Measurements from ENCODE around the gene BCAS1.

BCAS1 gene

DNA sequence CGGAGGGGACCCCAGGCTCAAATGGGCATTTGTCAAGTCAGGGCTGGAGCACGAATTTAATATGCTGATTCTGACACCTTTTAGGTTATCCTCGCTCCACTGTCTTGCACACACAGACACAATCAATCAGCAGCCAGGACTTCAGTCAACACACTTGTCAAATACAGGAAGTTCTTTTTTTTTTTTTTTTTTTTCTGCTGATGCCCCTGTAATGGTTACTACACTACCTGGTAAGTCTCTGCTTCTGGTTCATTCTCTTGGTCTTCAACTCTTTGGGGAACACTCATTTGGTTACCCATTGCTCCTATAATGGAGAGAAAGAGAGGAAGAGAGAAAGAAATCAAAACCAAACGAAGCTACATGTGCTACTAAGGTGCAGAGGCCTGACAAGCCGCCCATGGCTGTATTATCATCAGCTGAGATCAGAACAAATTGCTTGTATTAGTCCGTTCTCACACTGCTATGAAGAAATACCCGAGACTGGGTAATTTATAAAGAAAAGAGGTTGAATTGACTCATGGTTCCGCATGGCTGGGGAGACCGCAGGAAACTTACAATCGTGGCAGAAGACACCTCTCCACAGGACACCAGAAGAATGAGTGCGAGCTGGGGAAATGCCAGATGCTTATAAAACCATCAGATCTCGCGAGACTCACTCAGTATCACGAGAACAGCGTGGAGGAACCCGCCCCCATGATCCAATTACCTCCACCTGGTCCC lies 11.8 kb downstream of the BCAS1 start:
- no peak overlapping the region for H3K4me3 ChIP-seq (replicated peaks; ENCODE audit: low read depth, low read length)

DNA sequence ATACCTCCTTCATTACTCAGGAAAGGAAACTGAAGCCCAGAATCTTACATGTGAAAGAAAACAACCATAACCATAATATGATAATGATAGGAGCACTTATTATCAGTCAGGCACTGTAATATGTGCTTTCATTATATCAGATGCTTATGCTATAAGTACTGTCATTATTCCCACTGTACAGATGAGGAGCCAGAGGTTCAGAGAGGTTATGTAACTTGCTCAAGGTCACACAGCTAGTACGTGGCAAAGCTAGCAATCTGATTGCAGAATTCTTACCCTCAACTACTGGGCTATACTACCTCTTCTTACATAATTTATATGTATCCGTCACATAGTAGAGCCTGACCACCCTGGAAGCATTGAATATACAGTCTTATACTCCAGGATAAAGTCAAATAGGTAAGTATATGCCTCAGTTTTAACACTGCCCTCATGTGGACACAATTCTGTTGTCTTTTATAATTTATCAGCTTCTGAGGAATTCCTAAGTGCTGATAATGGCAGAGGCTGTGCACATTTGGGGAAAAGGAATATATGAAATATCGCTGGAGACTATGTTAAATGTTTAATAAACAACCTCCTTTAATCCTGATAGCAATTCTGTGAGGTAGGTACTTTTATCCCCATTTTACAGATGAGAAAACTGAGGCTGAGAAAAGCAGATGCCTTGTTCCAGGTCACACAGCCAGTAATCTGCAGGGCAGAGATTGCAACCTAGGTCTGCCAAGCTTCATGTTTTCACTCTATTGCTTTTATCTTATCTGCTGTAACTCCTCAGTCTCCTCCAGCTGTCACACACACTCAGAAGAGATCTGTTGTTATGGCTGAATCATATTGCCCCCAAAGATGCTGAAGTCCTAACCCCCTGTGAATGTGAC lies 13.4 kb downstream of the BCAS1 start:
- no peak for DNase-seq (ENCODE audit: extremely low read depth, insufficient read length)
- TF ChIP-seq, protein P1, sequence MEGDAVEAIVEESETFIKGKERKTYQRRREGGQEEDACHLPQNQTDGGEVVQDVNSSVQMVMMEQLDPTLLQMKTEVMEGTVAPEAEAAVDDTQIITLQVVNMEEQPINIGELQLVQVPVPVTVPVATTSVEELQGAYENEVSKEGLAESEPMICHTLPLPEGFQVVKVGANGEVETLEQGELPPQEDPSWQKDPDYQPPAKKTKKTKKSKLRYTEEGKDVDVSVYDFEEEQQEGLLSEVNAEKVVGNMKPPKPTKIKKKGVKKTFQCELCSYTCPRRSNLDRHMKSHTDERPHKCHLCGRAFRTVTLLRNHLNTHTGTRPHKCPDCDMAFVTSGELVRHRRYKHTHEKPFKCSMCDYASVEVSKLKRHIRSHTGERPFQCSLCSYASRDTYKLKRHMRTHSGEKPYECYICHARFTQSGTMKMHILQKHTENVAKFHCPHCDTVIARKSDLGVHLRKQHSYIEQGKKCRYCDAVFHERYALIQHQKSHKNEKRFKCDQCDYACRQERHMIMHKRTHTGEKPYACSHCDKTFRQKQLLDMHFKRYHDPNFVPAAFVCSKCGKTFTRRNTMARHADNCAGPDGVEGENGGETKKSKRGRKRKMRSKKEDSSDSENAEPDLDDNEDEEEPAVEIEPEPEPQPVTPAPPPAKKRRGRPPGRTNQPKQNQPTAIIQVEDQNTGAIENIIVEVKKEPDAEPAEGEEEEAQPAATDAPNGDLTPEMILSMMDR (IDR thresholded peaks at IDR 0.05; ENCODE audit: insufficient read depth, low read length, poor library complexity, severe bottlenecking), result no peak
- H3K36me3 ChIP-seq (ENCODE audit: control insufficient read depth, insufficient read depth, low read length), result no peaks in the 10 kb centered on the region
- no peaks in the 10 kb centered on the region for H3K27me3 ChIP-seq (replicated peaks; ENCODE audit: control insufficient read depth, insufficient read depth, low read length)
- H3K4me3 ChIP-seq (replicated peaks; ENCODE audit: low read depth, low read length), result no peak overlapping the region

More for the DNA sequence above, 11.8 kb downstream of the BCAS1 start:
- no peaks in the 10 kb centered on the region for H3K36me3 ChIP-seq (ENCODE audit: control insufficient read depth, insufficient read depth, low read length)
- TF ChIP-seq, protein P1 (IDR thresholded peaks at IDR 0.05; ENCODE audit: insufficient read depth, low read length, poor library complexity, severe bottlenecking), result no peak
- H3K27me3 ChIP-seq (replicated peaks; ENCODE audit: control insufficient read depth, insufficient read depth, low read length), result no peaks in the 10 kb centered on the region
- peak; percentile 77 for DNase-seq (ENCODE audit: extremely low read depth, insufficient read length)

DNA sequence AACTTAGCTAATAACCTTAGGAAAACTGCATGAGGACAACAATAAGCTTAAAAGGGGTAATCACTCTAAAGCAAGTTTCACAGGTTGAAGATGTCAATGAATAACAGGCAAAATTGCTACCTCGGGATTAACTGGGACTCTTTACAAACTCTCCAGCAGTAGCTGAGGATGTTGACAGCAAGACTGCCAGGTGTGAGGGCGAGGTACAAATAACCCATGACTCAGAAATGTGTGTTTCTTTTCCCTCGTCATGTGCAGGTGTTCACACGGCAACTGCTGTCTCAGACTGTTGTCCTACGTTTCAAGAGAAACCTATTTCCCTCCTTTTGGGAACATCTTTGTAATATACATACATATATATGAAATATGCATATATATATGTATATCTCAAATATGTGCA lies 15.9 kb downstream of the BCAS1 start:
- no peak overlapping the region for H3K4me3 ChIP-seq (replicated peaks; ENCODE audit: low read depth, low read length)
- TF ChIP-seq, protein P1 (IDR thresholded peaks at IDR 0.05; ENCODE audit: insufficient read depth, low read length, poor library complexity, severe bottlenecking), result no peak
- H3K36me3 ChIP-seq (ENCODE audit: control insufficient read depth, insufficient read depth, low read length), result no peaks in the 10 kb centered on the region
- DNase-seq (ENCODE audit: extremely low read depth, insufficient read length), result no peak
- H3K27me3 ChIP-seq (replicated peaks; ENCODE audit: control insufficient read depth, insufficient read depth, low read length), result no peaks in the 10 kb centered on the region

DNA sequence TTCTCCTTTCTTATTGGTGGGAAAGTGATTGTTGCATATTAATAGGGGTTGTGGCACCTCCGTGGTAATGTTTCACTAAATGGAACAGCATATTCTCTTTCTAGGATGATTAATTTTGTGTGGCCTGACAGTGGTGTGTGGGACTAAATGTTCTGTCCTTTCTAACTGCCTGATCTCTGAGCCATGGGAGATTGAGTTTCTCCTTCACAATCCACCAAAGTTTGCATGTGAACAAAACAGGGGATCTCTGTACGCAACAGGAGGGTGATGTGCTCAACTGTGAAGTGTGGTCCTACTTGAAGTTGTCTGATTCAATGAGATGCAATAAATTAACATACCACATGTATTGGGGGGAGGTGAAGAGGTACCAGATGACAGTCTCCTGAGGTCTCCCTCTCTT lies 19.3 kb downstream of the BCAS1 start:
- Histone ChIP-seq H3K27me3 (replicated peaks; ENCODE audit: control insufficient read depth, insufficient read depth, low read length) (no peaks in the 10 kb centered on the region), H3K36me3 (ENCODE audit: control insufficient read depth, insufficient read depth, low read length) (no peaks in the 10 kb centered on the region), H3K4me3 (replicated peaks; ENCODE audit: low read depth, low read length) (no peak overlapping the region)
- TF ChIP-seq, protein P1 (IDR thresholded peaks at IDR 0.05; ENCODE audit: insufficient read depth, low read length, poor library complexity, severe bottlenecking), result no peak
- no peak for DNase-seq (ENCODE audit: extremely low read depth, insufficient read length)

DNA sequence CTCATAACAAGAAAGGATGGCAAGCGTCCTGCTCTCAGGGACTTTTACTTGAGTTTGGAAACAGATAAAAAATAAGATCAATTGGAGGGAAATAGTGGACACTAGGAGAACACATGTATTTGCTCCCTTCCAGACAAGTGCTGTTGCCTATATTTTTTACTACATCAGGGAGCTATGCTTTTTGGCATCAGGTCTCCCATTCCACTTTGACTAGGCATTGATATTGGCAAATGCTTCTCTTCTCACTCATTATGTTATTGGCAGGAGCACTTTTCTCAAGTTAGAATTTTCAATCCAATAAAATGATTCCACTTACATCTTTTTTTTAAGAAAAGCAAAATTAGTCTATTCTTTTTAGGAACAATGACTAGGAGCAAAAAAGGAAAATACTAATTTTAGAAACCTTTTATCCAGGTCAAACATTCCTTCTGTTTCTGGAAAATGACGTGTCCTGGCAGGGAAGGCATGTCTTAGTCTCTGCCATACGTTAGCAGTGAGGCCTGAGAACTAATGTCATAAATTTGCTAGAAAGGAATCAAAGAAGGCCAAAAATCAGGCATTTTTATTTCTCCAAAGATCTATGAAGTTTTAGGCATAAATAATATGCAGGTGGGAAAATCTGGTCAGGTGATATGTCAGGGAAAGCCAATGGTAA lies 21.4 kb downstream of the BCAS1 start:
- DNase-seq (ENCODE audit: extremely low read depth, insufficient read length), result no peak
- TF ChIP-seq, protein P1 (IDR thresholded peaks at IDR 0.05; ENCODE audit: insufficient read depth, low read length, poor library complexity, severe bottlenecking), result no peak

More for the DNA sequence above, 21.4 kb downstream of the BCAS1 start:
- Histone ChIP-seq H3K27me3 (replicated peaks; ENCODE audit: control insufficient read depth, insufficient read depth, low read length) (no peaks in the 10 kb centered on the region), H3K4me3 (replicated peaks; ENCODE audit: low read depth, low read length) (no peak overlapping the region), H3K36me3 (ENCODE audit: control insufficient read depth, insufficient read depth, low read length) (no peaks in the 10 kb centered on the region)
